Measurements from ENCODE around the gene OR5J2. TPM values are rescaled to one million over a fixed set of nuclear protein-coding genes. Genes with fewer than 3 reads are reported as not detected.
"Not testable (repeated sequence)": the region's sequence is repeated elsewhere in the genome, so short reads cannot be mapped to it uniquely, and the experiment has no call there.

Gene OR5J2
- not detected for total RNA-seq

DNA sequence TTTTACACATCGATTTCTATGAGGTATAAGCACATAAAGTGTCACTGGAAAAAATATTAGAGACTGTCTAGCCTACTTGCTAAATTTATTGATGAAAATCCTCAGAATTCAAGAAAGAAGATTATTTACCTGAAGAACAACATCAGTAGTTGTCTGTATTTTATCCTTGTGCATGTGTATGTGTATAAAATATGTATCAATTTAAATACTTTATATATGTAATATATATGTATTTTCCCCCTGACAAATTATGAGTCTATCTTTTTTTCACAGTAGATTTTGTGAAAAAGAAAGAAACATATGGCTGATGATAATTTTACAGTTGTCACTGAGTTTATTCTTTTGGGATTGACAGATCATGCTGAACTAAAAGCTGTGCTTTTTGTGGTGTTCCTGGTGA, at the start of gene OR5J2:
Gene OR5J2 (plus strand): TSS at position 301 of the 400 bp plus-strand sequence. CDS start 0 bp downstream, at position 301.
- intact Hi-C loops (cut with DNase I): no loop called here
- Histone ChIP-seq H3K36me3 (no peaks in the 10 kb centered on the region), H3K9me3 (peaks cover 0 to 7% of the 10 kb centered on the region in 2 donors), H3K27ac (no peak within 1 kb of the TSS), H3K27me3 (no peaks in the 10 kb centered on the region), H3K4me1 (no peaks in the 10 kb centered on the region), H3K4me3 (no peak within 1 kb of the TSS)
- no peak for DNase-seq (ENCODE audit: low spot score in 2 of 2)
- TF ChIP-seq, protein P1, sequence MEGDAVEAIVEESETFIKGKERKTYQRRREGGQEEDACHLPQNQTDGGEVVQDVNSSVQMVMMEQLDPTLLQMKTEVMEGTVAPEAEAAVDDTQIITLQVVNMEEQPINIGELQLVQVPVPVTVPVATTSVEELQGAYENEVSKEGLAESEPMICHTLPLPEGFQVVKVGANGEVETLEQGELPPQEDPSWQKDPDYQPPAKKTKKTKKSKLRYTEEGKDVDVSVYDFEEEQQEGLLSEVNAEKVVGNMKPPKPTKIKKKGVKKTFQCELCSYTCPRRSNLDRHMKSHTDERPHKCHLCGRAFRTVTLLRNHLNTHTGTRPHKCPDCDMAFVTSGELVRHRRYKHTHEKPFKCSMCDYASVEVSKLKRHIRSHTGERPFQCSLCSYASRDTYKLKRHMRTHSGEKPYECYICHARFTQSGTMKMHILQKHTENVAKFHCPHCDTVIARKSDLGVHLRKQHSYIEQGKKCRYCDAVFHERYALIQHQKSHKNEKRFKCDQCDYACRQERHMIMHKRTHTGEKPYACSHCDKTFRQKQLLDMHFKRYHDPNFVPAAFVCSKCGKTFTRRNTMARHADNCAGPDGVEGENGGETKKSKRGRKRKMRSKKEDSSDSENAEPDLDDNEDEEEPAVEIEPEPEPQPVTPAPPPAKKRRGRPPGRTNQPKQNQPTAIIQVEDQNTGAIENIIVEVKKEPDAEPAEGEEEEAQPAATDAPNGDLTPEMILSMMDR (IDR thresholded peaks at IDR 0.05): no peak

DNA sequence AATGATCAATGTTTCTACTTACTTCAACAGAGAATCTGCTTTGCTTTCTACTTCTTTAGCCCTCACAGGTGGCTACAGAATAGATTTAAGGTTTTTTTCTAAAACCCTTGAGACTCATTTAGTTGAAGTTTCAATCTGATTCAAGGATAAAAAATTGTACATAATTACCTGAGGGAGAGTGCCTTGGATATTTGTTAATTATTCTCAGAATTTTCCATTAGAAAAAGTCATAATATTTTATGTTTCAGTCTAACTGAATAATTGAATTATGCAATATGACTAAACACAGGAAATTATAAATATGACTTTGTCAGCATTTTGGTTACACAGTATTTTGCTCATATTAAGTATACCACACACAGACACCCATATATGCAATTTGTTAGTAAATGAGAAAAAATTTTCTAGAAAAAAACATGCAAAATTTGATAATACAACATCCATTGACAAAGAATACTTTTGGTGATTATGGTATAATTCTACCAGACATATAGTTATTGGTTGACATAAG, 36.2 kb upstream of the OR5J2 start, which contains the start of gene OR8J3:
Gene OR8J3 (minus strand): TSS at position 51 of the 511 bp plus-strand sequence. CDS start 2,483 bp downstream, outside the sequence.
- Histone ChIP-seq H3K4me3 (no peak within 1 kb of the TSS), H3K9me3 (no peaks in the 10 kb centered on the region), H3K27ac (no peak within 1 kb of the TSS), H3K4me1 (no peaks in the 10 kb centered on the region), H3K36me3 (no peaks in the 10 kb centered on the region), H3K27me3 (no peaks in the 10 kb centered on the region)
- TF ChIP-seq, protein P1 (IDR thresholded peaks at IDR 0.05): no peak
- intact Hi-C loops (cut with DNase I): no loop called here
- DNase-seq (ENCODE audit: low spot score in 2 of 2): no peak

DNA sequence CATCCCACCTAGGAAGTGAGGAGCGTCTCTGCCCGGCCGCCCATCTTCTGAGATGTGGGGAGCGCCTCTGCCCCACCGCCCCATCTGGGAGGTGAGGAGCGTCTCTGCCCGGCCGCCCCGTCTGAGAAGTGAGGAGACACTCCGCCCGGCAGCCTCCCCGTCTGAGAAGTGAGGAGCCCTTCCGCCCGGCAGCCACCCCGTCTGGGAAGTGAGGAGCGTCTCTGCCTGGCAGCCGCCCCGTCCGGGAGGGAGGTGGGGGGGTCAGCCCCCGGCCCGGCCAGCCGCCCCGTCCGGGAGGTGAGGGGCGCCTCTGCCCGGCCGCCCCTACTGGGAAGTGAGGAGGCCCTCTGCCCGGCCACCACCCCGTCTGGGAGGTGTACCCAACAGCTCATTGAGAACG, 32.7 kb upstream of the OR5J2 start:
- H3K27ac ChIP-seq; H3K9me3 ChIP-seq; H3K4me1 ChIP-seq; H3K27me3 ChIP-seq; H3K4me3 ChIP-seq; DNase-seq (ENCODE audit: low spot score in 2 of 2); H3K36me3 ChIP-seq; intact Hi-C loops (cut with DNase I): not testable (repeated sequence)

DNA sequence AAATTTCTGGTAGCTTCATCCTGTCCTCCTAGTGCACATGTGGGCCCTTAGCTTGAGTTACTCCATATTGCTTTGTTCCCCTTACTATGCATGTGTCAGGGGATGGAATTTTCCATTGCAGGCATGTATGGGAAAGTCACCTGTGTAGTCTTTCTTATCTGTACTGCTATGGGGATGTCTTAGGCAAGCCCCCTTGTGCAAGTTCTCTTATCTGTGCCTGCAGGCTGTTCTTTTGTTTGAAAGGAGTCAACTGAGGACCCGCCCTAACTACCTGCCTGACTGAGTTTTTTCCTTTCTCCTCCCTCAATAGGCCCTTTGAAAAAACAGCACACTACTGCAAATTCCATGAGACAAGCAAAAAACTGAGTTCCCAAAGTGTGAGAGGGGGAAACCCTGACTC, 25.0 kb upstream of the OR5J2 start:
- intact Hi-C loops (cut with DNase I): no loop called here
- H3K4me1 ChIP-seq: no peaks in the 10 kb centered on the region
- no peaks in the 10 kb centered on the region for H3K36me3 ChIP-seq
- H3K4me3 ChIP-seq: no peak overlapping the region
- no peak overlapping the region for H3K27ac ChIP-seq
- no peaks in the 10 kb centered on the region for H3K27me3 ChIP-seq
- H3K9me3 ChIP-seq: peaks cover 0 to 2% of the 10 kb centered on the region in 2 donors
- TF ChIP-seq, protein P1 (IDR thresholded peaks at IDR 0.05): no peak
- no peak for DNase-seq (ENCODE audit: low spot score in 2 of 2)

DNA sequence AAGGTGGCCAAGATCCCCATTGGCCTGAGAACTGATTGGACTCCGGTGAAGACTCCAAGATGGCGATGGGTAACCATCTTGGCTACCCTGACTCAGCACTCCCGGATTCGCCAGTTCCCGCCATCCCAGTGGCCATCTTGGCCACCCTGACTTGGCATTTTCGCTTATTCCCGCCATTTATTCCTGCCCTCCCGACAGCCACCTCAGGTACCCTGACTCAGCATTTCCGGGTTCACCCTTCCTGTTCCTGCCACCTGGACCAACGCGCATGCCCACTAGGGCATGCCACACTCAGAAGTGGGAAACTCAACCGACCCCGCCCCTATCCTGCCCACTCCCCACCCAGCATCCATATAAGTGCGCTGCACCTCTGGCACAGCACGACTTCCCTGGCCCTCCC, 24.1 kb upstream of the OR5J2 start:
- Histone ChIP-seq H3K9me3 (peaks cover 0 to 2% of the 10 kb centered on the region in 2 donors), H3K36me3 (no peaks in the 10 kb centered on the region), H3K27me3 (no peaks in the 10 kb centered on the region), H3K27ac (no peak overlapping the region), H3K4me1 (no peaks in the 10 kb centered on the region), H3K4me3 (no peak overlapping the region)
- no peak for DNase-seq (ENCODE audit: low spot score in 2 of 2)
- intact Hi-C loops (cut with DNase I): no loop called here
- TF ChIP-seq, protein P1 (IDR thresholded peaks at IDR 0.05): no peak

DNA sequence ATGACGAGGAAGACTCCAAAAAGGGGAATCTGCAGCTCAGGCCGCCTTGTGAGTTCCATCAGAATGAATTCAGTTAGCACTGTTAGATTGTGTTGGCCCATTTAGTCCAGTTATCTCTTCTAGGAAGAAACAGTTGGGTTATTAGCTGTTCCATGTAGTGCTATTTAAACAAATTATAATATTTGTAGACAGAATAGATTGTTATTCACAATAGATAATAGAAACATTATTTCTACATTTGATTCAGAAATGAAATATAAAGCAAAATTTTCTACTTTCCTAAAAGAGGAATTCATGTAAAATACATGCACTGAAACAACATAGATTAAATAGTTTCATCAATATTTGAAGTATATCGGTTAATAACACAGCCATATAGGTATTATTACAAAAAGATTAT, 16.2 kb upstream of the OR5J2 start, which contains the start of gene OR8K5:
Gene OR8K5 (minus strand): TSS at position 101 of the 400 bp plus-strand sequence. CDS start 0 bp downstream, at position 101.
- Histone ChIP-seq H3K36me3 (no peaks in the 10 kb centered on the region), H3K4me3 (no peak within 1 kb of the TSS), H3K27ac (no peak within 1 kb of the TSS), H3K27me3 (no peaks in the 10 kb centered on the region), H3K4me1 (no peaks in the 10 kb centered on the region), H3K9me3 (no peaks in the 10 kb centered on the region)
- no peak for DNase-seq (ENCODE audit: low spot score in 2 of 2)
- TF ChIP-seq, protein P1 (IDR thresholded peaks at IDR 0.05): no peak
- intact Hi-C loops (cut with DNase I): no loop called here

Measured in ascending aorta (tissue), 2 donors.